Activated CD4-positive, alpha-beta T cell treated with anti-CD3 and anti-CD28 coated beads, Interleukin-10, Interleukin-2, amounts not matched to agents 100 ng/mL and 50 ng/mL, durations not matched to agents 16 hours and 8 hours (primary cell): ENCODE data around the gene DGKD.
"Not testable (repeated sequence)": the region's sequence is repeated elsewhere in the genome, so short reads cannot be mapped to it uniquely, and the experiment has no call there.

Experiments used
- DNase-seq: peaks from one replicate; pipeline ENCODE4 v3.0.0-alpha.2; 2020

Gene DGKD, protein sequence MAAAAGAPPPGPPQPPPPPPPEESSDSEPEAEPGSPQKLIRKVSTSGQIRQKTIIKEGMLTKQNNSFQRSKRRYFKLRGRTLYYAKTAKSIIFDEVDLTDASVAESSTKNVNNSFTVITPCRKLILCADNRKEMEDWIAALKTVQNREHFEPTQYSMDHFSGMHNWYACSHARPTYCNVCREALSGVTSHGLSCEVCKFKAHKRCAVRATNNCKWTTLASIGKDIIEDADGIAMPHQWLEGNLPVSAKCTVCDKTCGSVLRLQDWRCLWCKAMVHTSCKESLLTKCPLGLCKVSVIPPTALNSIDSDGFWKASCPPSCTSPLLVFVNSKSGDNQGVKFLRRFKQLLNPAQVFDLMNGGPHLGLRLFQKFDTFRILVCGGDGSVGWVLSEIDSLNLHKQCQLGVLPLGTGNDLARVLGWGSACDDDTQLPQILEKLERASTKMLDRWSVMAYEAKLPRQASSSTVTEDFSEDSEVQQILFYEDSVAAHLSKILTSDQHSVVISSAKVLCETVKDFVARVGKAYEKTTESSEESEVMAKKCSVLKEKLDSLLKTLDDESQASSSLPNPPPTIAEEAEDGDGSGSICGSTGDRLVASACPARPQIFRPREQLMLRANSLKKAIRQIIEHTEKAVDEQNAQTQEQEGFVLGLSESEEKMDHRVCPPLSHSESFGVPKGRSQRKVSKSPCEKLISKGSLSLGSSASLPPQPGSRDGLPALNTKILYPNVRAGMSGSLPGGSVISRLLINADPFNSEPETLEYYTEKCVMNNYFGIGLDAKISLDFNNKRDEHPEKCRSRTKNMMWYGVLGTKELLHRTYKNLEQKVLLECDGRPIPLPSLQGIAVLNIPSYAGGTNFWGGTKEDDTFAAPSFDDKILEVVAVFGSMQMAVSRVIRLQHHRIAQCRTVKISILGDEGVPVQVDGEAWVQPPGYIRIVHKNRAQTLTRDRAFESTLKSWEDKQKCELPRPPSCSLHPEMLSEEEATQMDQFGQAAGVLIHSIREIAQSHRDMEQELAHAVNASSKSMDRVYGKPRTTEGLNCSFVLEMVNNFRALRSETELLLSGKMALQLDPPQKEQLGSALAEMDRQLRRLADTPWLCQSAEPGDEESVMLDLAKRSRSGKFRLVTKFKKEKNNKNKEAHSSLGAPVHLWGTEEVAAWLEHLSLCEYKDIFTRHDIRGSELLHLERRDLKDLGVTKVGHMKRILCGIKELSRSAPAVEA

DNA sequence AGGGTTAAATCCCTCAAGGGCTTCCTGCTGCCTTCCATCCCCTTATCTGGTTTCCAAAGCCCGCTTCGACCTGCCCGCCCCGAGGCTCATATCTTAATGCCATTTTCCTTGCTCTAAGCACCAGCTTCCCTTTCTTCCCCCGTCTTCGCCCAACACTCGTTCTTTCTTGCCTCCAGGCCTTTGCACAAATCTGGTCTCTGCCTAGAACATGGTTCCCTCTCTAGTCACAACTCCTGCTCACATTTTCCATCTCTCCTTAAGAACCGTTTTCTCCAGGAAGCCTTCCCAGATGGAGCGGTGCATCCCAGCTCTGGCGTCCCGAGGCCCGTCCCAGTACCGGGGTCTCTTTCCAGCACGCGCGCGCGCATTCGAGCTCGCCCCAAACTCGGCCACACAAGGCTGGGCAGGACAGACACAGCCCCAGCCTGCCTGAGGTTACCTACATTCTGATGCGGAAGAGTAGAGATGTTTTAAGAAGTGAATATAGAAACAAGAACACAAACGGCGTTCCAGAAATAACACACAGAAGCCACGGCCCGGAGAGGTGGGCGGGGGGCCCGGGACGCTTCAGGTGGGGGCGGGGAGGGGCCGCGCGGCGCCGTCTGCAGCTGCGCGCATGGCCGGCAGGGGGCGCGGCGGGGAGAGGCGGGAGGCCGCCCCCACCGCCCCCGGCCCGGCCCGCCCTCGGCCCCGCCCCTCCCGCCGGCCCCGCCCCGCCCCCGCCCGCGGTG lies at the start of gene DGKD:
DGKD (plus strand) TSS at position 726 of the 731 bp plus-strand sequence. CDS start 25 bp downstream, outside the sequence.
- peak; percentile 78 for DNase-seq

GRCh38 chr2:233307565-233307964 lies 46.7 kb upstream of the DGKD start, which contains the start of gene SAG:
Gene SAG (plus strand): TSS chr2:233307816. CDS start chr2:233309190, 1,374 bp downstream.
- DNase-seq, result no peak

GRCh38 chr2:233311241-233311926 lies 42.9 kb upstream of the DGKD start:
- DNase-seq, result no peak

- DNase-seq, result no peak
These were observed 41.4 kb upstream of the DGKD start for GRCh38 chr2:233312874-233313273.

DNA sequence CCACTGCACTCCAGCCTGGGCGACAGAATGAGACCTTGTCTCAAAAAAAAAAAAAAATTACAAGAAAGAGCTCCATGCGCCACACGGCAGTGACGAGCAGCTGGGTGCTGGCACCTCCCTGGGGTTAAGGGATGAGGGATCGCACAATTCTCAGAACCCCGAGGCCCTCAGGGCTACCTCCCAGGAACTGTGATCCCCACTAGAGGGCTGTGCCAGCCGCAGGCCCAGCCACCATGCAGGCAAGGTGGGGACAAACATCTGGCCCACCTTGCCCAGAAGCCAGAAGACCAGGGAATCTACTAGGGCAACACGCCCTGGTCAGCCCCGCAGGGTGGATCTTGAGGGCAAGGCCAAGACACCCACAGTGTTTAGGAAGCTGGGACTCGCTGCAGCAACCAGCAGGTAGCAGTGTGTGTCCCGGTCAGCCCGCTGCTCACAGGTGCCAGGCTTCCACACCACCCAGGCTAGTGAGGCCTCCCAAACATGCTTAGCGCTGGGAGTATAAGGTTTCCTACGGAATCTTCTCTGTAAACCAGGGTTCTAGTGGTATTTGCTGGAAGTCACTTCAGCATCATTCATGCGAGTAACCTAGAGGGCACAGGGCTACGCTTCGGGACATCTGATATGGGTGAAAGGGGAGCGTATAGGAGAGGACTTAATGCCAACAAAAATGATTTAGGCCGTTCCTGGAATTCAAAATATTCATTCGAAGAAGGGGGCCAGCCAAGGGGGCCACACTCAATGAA lies 39.9 kb upstream of the DGKD start:
- DNase-seq, result no peak

DNA sequence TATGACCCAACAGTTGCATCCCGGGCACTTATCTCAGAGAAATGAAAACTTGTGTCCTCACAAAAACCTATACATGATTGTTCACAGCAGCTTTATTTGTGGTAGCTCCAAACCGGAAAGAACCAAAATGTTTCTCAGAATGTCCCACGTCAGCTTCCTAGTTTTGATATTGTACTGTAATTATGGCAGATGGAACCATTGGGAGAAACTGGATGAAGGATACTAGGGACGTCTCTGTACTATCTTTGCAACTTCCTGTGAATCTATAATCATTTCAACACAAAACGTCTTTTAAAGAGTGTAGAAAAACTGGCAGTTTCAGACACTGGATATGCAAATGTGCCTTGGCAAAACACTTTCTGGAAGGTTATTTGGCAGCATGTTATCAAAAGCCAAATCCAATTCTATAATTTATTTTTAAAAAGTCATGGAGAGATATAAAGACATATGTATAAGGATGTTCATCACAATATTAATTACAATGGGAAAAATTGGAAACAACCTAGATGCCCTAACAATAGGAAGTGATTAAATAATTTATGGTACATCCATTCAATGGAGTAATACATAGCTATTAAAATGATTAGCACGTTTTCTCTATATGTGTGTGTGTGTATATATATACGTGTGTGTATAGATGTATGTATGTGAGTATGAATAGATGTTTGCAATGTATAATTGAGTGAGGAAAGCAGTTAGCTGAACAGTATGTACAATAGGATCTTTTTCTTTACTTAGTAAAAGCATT lies 36.9 kb upstream of the DGKD start:
- no peak for DNase-seq

DNA sequence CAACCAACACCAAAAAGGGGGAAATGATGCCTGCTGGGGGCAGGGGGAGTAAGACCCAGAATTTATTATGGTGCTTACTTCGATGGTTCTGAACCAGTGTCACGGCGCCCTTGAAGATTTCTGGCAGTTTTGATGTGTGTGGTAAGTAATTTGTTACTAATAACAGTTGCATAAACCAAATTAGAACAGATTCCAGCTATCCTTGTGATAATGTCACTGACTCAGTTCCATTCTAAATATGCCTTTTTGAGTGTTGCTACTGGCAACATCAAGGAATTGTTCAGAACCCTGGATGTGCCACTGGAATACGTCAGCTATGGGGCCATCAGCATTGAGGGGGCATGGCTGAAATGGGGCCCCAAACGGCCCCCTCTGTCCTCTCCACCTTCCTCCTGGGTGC lies 35.0 kb upstream of the DGKD start:
- DNase-seq, result no peak

DNA sequence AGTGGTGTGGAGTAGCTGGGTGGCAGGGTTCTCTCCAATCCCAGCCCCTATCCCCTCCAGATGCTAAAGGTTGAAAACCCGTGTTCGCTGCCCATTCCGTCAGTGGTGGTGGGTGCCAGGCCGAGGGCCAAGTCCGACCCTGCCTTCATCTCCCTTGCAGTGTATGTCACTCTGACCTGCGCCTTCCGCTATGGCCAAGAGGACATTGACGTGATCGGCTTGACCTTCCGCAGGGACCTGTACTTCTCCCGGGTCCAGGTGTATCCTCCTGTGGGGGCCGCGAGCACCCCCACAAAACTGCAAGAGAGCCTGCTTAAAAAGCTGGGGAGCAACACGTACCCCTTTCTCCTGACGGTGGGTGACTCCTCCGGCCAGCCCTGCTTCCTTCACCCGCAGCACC lies 33.8 kb upstream of the DGKD start:
- no peak for DNase-seq

GRCh38 chr2:233321166-233321565 lies 33.1 kb upstream of the DGKD start:
- DNase-seq, result no peak

GRCh38 chr2:233323851-233324250 lies 30.4 kb upstream of the DGKD start:
- DNase-seq, result no peak

GRCh38 chr2:233325256-233325655 lies 29.0 kb upstream of the DGKD start:
- no peak for DNase-seq

DNA sequence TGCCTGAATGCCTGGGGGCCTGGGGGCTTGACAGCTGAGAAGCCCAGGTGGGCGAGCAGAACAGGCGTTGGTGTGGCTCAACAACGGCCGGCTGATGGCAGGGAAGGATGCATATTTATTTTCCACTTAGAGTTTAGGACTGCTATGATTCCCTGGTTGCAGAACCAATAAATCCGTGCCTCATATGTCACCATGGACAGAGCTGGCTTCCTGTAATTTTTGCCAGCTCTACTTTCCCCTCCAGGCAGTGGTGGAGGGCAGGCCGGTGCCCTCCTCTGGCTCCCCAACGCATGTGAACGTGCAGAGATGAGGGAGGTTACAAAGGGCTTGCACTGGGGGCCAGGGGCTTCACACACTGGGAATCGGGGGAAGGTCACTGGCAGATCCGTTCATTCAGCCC lies 28.5 kb upstream of the DGKD start:
- DNase-seq, result no peak

DNA sequence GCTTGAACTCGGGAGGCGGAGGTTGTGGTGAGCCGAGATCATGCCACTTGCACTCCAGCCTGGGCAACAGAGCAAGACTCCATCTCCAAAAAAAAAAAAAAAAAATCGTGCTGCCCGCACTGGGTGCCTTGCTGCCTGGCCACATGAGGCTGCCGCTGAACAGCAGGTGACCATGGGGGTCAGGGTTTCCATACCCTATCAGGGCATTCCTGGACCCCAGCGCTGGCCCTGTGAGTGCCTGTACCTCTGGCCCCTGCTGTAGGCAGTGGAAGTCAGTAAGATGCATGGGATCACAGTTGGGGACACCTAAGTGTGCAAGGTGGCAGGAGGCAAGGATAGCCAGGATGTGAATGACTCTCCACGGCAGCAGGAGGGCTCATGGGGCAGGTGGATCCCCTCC lies 27.8 kb upstream of the DGKD start:
- DNase-seq, result no peak

- no peak for DNase-seq
These were observed 25.4 kb upstream of the DGKD start for GRCh38 chr2:233328922-233329321.

DNA sequence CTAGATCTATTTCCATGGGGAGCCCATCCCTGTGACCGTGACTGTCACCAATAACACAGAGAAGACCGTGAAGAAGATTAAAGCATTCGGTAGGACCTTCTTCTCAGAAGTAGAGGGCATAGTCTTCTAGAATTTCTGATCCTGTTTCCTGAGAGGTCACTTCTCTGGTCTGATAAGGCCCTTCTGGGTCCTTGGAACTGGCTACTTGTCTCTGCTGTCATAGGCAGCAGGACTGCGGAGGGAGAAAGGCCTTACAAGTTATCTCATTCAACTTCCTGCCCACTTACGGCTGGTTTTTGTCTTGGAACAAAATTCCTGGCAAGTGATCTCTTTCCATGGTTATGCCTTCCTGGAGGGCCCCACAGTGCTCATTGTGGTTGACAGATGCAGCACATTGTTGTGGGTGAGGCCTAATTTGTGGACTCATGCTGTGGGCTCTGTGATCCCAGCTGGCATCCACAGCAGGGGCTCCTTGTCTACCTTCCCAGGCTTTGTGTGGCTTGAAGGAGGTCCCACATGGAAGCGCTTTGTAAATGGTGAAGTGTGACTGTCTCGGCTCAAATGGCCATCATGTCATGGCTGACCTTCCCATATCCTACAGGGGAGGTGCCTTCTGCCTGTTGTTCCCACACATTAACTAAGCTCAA lies 24.7 kb upstream of the DGKD start:
- DNase-seq, result no peak

DNA sequence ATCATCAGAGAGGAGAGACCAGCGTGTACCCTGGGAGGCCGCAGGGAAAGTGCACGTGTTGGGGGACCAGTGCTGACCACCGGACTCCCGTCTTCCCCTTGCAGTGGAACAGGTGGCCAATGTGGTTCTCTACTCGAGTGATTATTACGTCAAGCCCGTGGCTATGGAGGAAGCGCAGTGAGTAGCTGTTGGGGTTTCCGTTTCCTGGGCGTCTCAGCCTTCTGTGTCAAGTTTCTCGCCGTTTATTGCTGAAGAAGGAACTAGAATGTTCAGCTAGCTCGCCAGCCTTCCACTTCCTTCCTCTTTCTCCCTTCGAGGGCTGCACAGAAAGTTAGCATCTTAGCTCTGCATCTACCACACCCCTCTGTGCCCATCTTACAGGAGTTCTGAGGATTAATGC lies 22.8 kb upstream of the DGKD start:
- DNase-seq, result peak; percentile 82

DNA sequence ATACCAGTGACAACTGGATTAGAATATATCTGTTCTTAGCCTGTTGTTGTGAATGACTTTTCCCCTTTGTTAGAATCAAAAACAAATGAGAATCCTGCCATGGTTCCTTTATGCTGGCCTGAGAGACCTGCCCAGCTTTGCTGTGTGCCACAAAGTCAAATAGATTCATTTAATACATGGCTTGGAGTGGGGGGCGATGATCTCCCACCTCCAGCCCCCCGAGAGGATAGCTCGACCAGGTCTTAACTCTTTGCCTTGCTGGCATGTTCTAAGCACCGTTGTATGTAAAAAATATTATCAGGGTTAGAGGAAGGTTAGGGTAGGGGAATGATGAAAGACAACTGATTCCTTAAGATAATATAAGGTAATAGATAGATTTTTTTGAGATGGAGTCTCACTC lies 22.2 kb upstream of the DGKD start:
- DNase-seq, result no peak

DNA sequence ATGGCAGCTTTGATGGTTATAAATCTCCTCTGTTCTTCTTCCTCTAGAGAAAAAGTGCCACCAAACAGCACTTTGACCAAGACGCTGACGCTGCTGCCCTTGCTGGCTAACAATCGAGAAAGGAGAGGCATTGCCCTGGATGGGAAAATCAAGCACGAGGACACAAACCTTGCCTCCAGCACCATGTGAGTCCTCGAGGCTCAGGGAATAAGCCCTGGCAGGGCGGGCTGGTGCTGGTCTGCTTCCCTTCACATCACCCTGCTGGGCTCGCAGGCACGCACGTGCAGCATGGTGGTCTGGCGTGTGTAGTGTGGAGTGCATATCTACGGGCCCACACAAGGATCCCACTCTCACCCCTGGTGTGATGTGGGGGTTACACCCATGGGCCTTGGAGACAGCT lies 19.4 kb upstream of the DGKD start:
- DNase-seq, result no peak

DNA sequence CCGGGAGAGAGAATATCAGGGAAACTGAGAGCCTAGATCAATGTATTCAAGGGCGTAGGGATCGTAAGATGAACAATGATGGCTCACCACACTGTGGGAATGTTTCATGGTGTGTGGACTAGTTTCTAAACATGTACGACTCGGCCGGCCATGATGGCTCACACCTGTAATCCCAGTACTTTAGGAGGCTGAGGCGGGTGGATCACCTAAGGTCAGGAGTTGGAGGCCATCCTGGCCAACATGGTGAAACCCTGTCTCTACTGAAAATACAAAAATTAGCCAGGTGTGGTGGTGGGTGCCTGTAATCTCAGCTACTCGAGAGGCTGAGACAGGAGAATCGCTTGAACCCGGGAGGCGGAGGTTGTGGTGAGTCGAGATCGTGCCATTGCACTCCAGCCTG lies 18.2 kb upstream of the DGKD start:
- DNase-seq, result not testable (repeated sequence)

DNA sequence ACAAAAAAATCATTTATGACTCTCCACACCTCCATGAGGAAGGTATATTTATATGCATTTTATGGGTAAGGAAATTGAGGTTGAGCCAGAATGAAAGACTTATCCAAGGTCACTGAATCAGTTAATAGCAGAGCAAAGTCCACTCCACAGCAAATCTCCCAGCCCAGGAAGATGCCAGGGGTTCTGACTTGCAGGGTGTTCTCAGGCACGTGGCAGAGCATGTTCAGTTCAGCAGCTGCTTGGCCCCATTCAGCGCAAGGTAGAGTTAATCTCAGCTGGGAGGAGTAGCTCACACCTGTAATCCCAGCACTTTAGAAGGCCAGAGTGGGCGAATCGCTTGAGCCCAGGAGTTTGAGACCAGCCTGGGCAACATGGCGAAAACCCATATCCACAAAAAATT lies 17.8 kb upstream of the DGKD start:
- DNase-seq, result no peak
